ENCODE measurements around the gene CACNA1I.

CACNA1I gene

GRCh38 chr22:39621826-39622225, 51.3 kb downstream of the CACNA1I start:
- Histone ChIP-seq H3K36me3 (ENCODE audit: low read length) (no peaks in the 10 kb centered on the region), H3K27ac (ENCODE audit: low read depth, low read length) (no peak overlapping the region), H3K79me2 (ENCODE audit: insufficient read depth, low read length) (no peaks in the 10 kb centered on the region), H3K4me2 (ENCODE audit: low read depth, low read length, poor library complexity, severe bottlenecking) (no peak overlapping the region), H4K20me1 (ENCODE audit: low read depth, low read length) (no peaks in the 10 kb centered on the region), H3F3A (ENCODE audit: insufficient read depth) (no peaks in the 10 kb centered on the region), H3K9me2 (replicated peaks; ENCODE audit: insufficient read depth, low read length) (no peaks in the 10 kb centered on the region), H3K27me3 (ENCODE audit: low read length) (no peaks in the 10 kb centered on the region), H3K4me3 (ENCODE audit: insufficient read depth, low read length, poor library complexity, severe bottlenecking) (no peak overlapping the region), H3K9ac (ENCODE audit: low read length) (no peak overlapping the region), H3K9me3 (ENCODE audit: insufficient read depth, low read length) (no peaks in the 10 kb centered on the region), H2AFZ (ENCODE audit: low read depth, low read length, severe bottlenecking) (no peak overlapping the region)
- no peak for TF ChIP-seq EZH2phosphoT487 (conservative IDR thresholded peaks at IDR 0.05; ENCODE audit: low read length)
- TF ChIP-seq, protein P1, sequence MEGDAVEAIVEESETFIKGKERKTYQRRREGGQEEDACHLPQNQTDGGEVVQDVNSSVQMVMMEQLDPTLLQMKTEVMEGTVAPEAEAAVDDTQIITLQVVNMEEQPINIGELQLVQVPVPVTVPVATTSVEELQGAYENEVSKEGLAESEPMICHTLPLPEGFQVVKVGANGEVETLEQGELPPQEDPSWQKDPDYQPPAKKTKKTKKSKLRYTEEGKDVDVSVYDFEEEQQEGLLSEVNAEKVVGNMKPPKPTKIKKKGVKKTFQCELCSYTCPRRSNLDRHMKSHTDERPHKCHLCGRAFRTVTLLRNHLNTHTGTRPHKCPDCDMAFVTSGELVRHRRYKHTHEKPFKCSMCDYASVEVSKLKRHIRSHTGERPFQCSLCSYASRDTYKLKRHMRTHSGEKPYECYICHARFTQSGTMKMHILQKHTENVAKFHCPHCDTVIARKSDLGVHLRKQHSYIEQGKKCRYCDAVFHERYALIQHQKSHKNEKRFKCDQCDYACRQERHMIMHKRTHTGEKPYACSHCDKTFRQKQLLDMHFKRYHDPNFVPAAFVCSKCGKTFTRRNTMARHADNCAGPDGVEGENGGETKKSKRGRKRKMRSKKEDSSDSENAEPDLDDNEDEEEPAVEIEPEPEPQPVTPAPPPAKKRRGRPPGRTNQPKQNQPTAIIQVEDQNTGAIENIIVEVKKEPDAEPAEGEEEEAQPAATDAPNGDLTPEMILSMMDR (IDR thresholded peaks at IDR 0.05; ENCODE audit: insufficient read depth, low read length, poor library complexity, severe bottlenecking), result no peak

- TF ChIP-seq, protein P1 (IDR thresholded peaks at IDR 0.05; ENCODE audit: insufficient read depth, low read length, poor library complexity, severe bottlenecking), result no peak
- no peak for TF ChIP-seq EZH2phosphoT487 (conservative IDR thresholded peaks at IDR 0.05; ENCODE audit: low read length)
- no peak overlapping the region for H2AFZ ChIP-seq (ENCODE audit: low read depth, low read length, severe bottlenecking)
Measured at GRCh38 chr22:39622881-39623367, 52.4 kb downstream of the CACNA1I start.

GRCh38 chr22:39623603-39624500, 53.3 kb downstream of the CACNA1I start:
- Histone ChIP-seq H3K36me3 (ENCODE audit: low read length) (no peaks in the 10 kb centered on the region), H4K20me1 (ENCODE audit: low read depth, low read length) (no peaks in the 10 kb centered on the region), H3K9ac (ENCODE audit: low read length) (no peak overlapping the region), H3K27me3 (ENCODE audit: low read length) (no peaks in the 10 kb centered on the region), H3F3A (ENCODE audit: insufficient read depth) (no peaks in the 10 kb centered on the region), H3K9me3 (ENCODE audit: insufficient read depth, low read length) (no peaks in the 10 kb centered on the region), H3K79me2 (ENCODE audit: insufficient read depth, low read length) (no peaks in the 10 kb centered on the region), H3K4me3 (ENCODE audit: insufficient read depth, low read length, poor library complexity, severe bottlenecking) (no peak overlapping the region), H3K4me2 (ENCODE audit: low read depth, low read length, poor library complexity, severe bottlenecking) (no peak overlapping the region), H2AFZ (ENCODE audit: low read depth, low read length, severe bottlenecking) (no peak overlapping the region), H3K27ac (ENCODE audit: low read depth, low read length) (no peak overlapping the region), H3K9me2 (replicated peaks; ENCODE audit: insufficient read depth, low read length) (no peaks in the 10 kb centered on the region)
- TF ChIP-seq, protein P1 (IDR thresholded peaks at IDR 0.05; ENCODE audit: insufficient read depth, low read length, poor library complexity, severe bottlenecking), result no peak
- no peak for TF ChIP-seq EZH2phosphoT487 (conservative IDR thresholded peaks at IDR 0.05; ENCODE audit: low read length)

More at GRCh38 chr22:39622881-39623367, 52.4 kb downstream of the CACNA1I start:
- H3K79me2 ChIP-seq (ENCODE audit: insufficient read depth, low read length), result no peaks in the 10 kb centered on the region
- H3K9me3 ChIP-seq (ENCODE audit: insufficient read depth, low read length), result no peaks in the 10 kb centered on the region
- no peak overlapping the region for H3K27ac ChIP-seq (ENCODE audit: low read depth, low read length)
- H3F3A ChIP-seq (ENCODE audit: insufficient read depth), result no peaks in the 10 kb centered on the region
- no peak overlapping the region for H3K9ac ChIP-seq (ENCODE audit: low read length)
- no peaks in the 10 kb centered on the region for H3K9me2 ChIP-seq (replicated peaks; ENCODE audit: insufficient read depth, low read length)
- H3K27me3 ChIP-seq (ENCODE audit: low read length), result no peaks in the 10 kb centered on the region
- H3K4me3 ChIP-seq (ENCODE audit: insufficient read depth, low read length, poor library complexity, severe bottlenecking), result no peak overlapping the region
- H3K36me3 ChIP-seq (ENCODE audit: low read length), result no peaks in the 10 kb centered on the region
- H3K4me2 ChIP-seq (ENCODE audit: low read depth, low read length, poor library complexity, severe bottlenecking), result no peak overlapping the region
- no peaks in the 10 kb centered on the region for H4K20me1 ChIP-seq (ENCODE audit: low read depth, low read length)

All from SU-DHL-6 (cell line).